Breast epithelium (tissue), 4 donors: ENCODE measurements around the gene SCYL2. TPM values are rescaled to one million over a fixed set of nuclear protein-coding genes. Genes with fewer than 3 reads are reported as not detected.

ENCODE experiments used
- DNase-seq, 2 donors: peaks; one replicate each; pipeline ENCODE4 v3.0.0-alpha.2; 2019; ENCODE audit warnings: low spot score in 2 of 2
- H3K27ac ChIP-seq, 2 donors: fragments of 200-600 bp; sonication (generic) in 1 of 2; one replicate each; pipeline ENCODE4 v1.5.1; 2016 to 2019; ENCODE audit warnings: mild to moderate bottlenecking in 1 of 2
- H3K27me3 ChIP-seq, 2 donors: fragments of 200-600 bp; sonication (generic) in 1 of 2; one replicate each; pipeline versions ENCODE4 v1.5.1 to v1.6.0; 2017 to 2019; ENCODE audit warnings: control low read depth in 1 of 2, mild to moderate bottlenecking in 1 of 2
- H3K36me3 ChIP-seq: fragments of 200-600 bp; one replicate; pipeline ENCODE4 v1.5.1; 2019
- H3K4me1 ChIP-seq, 2 donors: fragments of 200-600 bp; sonication (generic); one replicate each; pipeline ENCODE4 v1.5.1; 2016 to 2019; ENCODE audit warnings: control low read depth in 1 of 2
- H3K4me3 ChIP-seq, 3 donors: fragments of 200-600 bp; sonication (generic); 1 replicate in 2 of 3; 2 replicates in 1 of 3; pipeline ENCODE4 v1.5.1; 2016 to 2019; ENCODE audit warnings: mild to moderate bottlenecking in 3 of 3, moderate library complexity in 2 of 3
- H3K9me3 ChIP-seq, 2 donors: fragments of 200-600 bp; sonication (generic) in 1 of 2; one replicate each; pipeline ENCODE4 v1.5.1; 2016 to 2019; ENCODE audit warnings: control low read depth in 1 of 2
- POLR2A ChIP-seq: fragments of 450-650 bp; IDR thresholded peaks from one replicate; pipeline ENCODE4 v1.6.1; 2016; ENCODE audit warnings: antibody characterized with exemption, mild to moderate bottlenecking, moderate library complexity
- POLR2AphosphoS5 ChIP-seq, 3 donors: sonication (generic); formaldehyde crosslinking; IDR thresholded peaks; one replicate each; pipeline ENCODE4 v1.6.1; 2017; ENCODE audit warnings: antibody characterized with exemption in 3 of 3
- intact Hi-C: fragments of 100-400 bp; cut with DNase I; formaldehyde crosslinking; loops from one replicate; pipeline ENCODE4 v1.15.1; 2023; ENCODE audit warnings: low total_unique reads
- total RNA-seq, 3 donors: library from RNA; depleted of rRNA; stranded (reverse); fragments of >200 nt; gene quantifications; one replicate each; pipeline ENCODE4 v1.1.0, GENCODE V29; 2016
- TF ChIP-seq, protein P1 (sequence below), 3 donors: fragments of 450-650 bp; IDR thresholded peaks; one replicate each; pipeline ENCODE4 v1.5.1; 2016 to 2017; ENCODE audit warnings: antibody characterized with exemption in 3 of 3, mild to moderate bottlenecking in 3 of 3, moderate library complexity in 3 of 3

SCYL2 gene
- total RNA-seq, 3 donors from 2014 or later = 39.4 to 92.2 (median 53.7) TPM

GRCh38 chr12:100238801-100239200, 28.2 kb upstream of the SCYL2 start:
- no peaks in the 10 kb centered on the region for H3K27me3 ChIP-seq
- no peak for TF ChIP-seq POLR2AphosphoS5 (IDR thresholded peaks at IDR 0.05)
- TF ChIP-seq, protein P1, sequence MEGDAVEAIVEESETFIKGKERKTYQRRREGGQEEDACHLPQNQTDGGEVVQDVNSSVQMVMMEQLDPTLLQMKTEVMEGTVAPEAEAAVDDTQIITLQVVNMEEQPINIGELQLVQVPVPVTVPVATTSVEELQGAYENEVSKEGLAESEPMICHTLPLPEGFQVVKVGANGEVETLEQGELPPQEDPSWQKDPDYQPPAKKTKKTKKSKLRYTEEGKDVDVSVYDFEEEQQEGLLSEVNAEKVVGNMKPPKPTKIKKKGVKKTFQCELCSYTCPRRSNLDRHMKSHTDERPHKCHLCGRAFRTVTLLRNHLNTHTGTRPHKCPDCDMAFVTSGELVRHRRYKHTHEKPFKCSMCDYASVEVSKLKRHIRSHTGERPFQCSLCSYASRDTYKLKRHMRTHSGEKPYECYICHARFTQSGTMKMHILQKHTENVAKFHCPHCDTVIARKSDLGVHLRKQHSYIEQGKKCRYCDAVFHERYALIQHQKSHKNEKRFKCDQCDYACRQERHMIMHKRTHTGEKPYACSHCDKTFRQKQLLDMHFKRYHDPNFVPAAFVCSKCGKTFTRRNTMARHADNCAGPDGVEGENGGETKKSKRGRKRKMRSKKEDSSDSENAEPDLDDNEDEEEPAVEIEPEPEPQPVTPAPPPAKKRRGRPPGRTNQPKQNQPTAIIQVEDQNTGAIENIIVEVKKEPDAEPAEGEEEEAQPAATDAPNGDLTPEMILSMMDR (IDR thresholded peaks at IDR 0.05) = no peak
- TF ChIP-seq POLR2A = no peak
- no peak overlapping the region for H3K4me3 ChIP-seq
- H3K27ac ChIP-seq = no peak overlapping the region
- intact Hi-C loops = no loop called here
- no peak for DNase-seq
- H3K9me3 ChIP-seq = no peaks in the 10 kb centered on the region
- H3K36me3 ChIP-seq = no peaks in the 10 kb centered on the region
- no peaks in the 10 kb centered on the region for H3K4me1 ChIP-seq

DNA sequence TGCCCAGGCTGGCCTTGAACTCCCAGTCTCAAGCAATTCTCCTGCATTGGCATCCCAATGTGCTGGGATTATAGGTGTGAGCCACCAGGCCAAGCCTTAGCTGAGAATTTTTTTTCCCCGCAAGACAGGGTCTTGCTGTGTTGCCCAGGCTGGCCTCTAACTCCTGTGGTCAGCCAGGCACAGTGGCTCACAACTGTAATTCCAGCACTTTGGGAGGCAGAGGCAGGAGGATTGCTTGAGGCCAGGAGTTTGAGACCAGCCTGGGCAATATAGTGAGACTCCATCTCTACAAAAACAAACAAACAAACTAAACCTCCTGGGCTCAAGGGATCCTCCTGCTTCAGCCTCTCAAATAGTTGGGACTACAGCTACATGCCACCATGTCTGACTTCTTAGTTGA, 27.4 kb upstream of the SCYL2 start:
- no peaks in the 10 kb centered on the region for H3K36me3 ChIP-seq
- H3K4me3 ChIP-seq = no peak overlapping the region
- H3K27me3 ChIP-seq = no peaks in the 10 kb centered on the region
- H3K27ac ChIP-seq = no peak overlapping the region
- intact Hi-C loops = no loop called here
- no peak for DNase-seq
- H3K9me3 ChIP-seq = no peaks in the 10 kb centered on the region
- no peaks in the 10 kb centered on the region for H3K4me1 ChIP-seq
- TF ChIP-seq POLR2A (no peak), POLR2AphosphoS5 (IDR thresholded peaks at IDR 0.05) (no peak)
- TF ChIP-seq, protein P1 (IDR thresholded peaks at IDR 0.05) = no peak

DNA sequence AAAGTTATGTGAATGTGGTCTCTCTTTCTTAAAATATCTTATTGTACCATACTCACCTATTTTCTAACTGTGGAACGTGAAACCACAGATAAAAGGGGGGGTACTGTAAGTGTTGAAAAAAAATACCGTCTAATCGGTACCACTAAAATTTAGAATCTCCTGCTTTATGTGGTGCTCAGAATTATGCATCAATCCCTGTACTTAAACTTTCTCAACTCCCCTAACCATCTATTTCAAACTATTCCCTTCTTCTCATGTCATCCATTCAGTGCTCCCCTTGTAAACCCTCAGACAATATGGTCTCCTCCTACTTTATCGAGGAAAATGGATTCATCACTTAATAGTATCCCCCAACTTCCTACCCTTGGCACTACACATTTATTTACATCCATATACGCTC, 23.8 kb upstream of the SCYL2 start:
- H3K27ac ChIP-seq = no peak overlapping the region
- H3K9me3 ChIP-seq = no peaks in the 10 kb centered on the region
- intact Hi-C loops = no loop called here
- no peaks in the 10 kb centered on the region for H3K36me3 ChIP-seq
- TF ChIP-seq POLR2AphosphoS5 (IDR thresholded peaks at IDR 0.05) (no peak), POLR2A (no peak)
- TF ChIP-seq, protein P1 (IDR thresholded peaks at IDR 0.05) = no peak
- H3K27me3 ChIP-seq = no peaks in the 10 kb centered on the region
- H3K4me3 ChIP-seq = no peak overlapping the region
- DNase-seq = no peak
- H3K4me1 ChIP-seq = no peaks in the 10 kb centered on the region

- Histone ChIP-seq H3K4me1 (no peaks in the 10 kb centered on the region), H3K9me3 (no peaks in the 10 kb centered on the region), H3K27me3 (no peaks in the 10 kb centered on the region), H3K4me3 (no peak overlapping the region), H3K27ac (no peak overlapping the region), H3K36me3 (no peaks in the 10 kb centered on the region)
- intact Hi-C loops = no loop called here
- no peak for DNase-seq
- TF ChIP-seq POLR2AphosphoS5 (IDR thresholded peaks at IDR 0.05) = no peak
- TF ChIP-seq, protein P1 (IDR thresholded peaks at IDR 0.05) = no peak
Measured at GRCh38 chr12:100247765-100248164, 19.2 kb upstream of the SCYL2 start.

DNA sequence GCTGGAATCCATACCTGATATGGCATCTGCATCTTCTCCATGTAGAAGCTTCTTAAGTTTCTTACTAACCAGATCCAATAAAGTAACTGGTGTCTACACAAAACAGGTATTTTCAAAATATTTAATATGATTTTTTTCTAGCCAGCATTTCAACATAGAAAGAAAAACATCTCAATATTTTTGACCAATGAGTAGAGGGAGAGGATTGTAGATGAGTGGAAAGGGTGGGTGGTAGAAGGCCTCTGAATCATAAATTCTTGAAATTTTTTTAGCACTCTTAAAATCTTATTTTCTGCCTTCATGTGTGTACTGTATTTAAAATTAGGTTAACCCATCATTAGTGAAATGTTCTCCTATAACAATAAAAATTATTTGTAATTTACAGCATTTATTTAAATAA, 18.1 kb upstream of the SCYL2 start:
- TF ChIP-seq, protein P1 (IDR thresholded peaks at IDR 0.05) = no peak
- no peak for TF ChIP-seq POLR2A
- TF ChIP-seq POLR2AphosphoS5 (IDR thresholded peaks at IDR 0.05) = no peak
- no peaks in the 10 kb centered on the region for H3K4me1 ChIP-seq
- H3K27ac ChIP-seq = no peak overlapping the region
- intact Hi-C loops = no loop called here
- no peak for DNase-seq
- H3K9me3 ChIP-seq = no peaks in the 10 kb centered on the region
- no peak overlapping the region for H3K4me3 ChIP-seq
- H3K27me3 ChIP-seq = no peaks in the 10 kb centered on the region
- H3K36me3 ChIP-seq = no peaks in the 10 kb centered on the region
